ENCODE data around the gene NCAPD2.

The NCAPD2 gene

GRCh38 chr12:6493497-6494257 lies at the start of gene NCAPD2:
Gene NCAPD2, plus strand, starts transcription at chr12:6494102. Its CDS starts 997 bp downstream, at chr12:6495099.
- DNase-seq (ENCODE audit: low spot score) (peak; percentile 99), FAIRE-seq (peak; percentile 50)

- DNase-seq (ENCODE audit: low spot score), result no peak
- no peak for FAIRE-seq
Observed at GRCh38 chr12:6444704-6445688, 48.9 kb upstream of the NCAPD2 start, which contains the start of gene CD27. Gene CD27, plus strand, starts transcription at chr12:6444955. Its CDS starts 141 bp downstream, at chr12:6445096.

DNA sequence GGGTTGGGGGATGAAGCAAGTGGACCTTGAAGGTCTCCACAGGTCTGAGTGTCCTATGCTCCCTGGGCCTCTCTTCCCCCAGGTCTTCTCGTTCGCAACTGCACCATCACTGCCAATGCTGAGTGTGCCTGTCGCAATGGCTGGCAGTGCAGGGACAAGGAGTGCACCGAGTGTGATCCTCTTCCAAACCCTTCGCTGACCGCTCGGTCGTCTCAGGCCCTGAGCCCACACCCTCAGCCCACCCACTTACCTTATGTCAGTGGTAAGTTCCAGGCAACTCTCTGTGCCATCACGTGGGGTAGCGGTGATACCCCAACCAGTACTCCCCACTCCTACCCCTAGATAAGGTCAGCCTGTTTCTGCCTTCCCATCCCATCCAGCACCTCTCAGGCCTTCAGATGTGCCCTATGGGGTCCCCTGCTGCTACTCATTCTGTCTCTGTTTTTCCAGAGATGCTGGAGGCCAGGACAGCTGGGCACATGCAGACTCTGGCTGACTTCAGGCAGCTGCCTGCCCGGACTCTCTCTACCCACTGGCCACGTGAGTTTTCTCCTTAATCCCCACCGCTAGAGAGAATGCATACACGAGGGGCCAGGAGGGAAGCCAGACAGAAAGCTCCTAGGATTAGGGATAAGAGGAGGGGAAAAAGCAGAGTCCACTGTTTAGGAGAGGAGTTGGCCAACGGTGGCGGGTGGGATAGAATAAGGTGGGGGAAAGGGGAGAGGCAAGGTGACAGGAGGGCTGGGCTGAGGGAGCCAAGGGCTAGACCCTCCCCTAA lies 43.6 kb upstream of the NCAPD2 start:
- FAIRE-seq, result peak; percentile 79
- no peak for DNase-seq (ENCODE audit: low spot score)

- no peak for FAIRE-seq
- no peak for DNase-seq (ENCODE audit: low spot score)
Observed at GRCh38 chr12:6450869-6451347, 43.0 kb upstream of the NCAPD2 start.

GRCh38 chr12:6451348-6452244 lies 42.3 kb upstream of the NCAPD2 start, which contains the start of gene TAPBPL:
Gene TAPBPL, plus strand, starts transcription at chr12:6452042. Its CDS starts 207 bp downstream, at chr12:6452249.
- peak; percentile 89 for DNase-seq (ENCODE audit: low spot score)
- FAIRE-seq, result peak; percentile 95

DNA sequence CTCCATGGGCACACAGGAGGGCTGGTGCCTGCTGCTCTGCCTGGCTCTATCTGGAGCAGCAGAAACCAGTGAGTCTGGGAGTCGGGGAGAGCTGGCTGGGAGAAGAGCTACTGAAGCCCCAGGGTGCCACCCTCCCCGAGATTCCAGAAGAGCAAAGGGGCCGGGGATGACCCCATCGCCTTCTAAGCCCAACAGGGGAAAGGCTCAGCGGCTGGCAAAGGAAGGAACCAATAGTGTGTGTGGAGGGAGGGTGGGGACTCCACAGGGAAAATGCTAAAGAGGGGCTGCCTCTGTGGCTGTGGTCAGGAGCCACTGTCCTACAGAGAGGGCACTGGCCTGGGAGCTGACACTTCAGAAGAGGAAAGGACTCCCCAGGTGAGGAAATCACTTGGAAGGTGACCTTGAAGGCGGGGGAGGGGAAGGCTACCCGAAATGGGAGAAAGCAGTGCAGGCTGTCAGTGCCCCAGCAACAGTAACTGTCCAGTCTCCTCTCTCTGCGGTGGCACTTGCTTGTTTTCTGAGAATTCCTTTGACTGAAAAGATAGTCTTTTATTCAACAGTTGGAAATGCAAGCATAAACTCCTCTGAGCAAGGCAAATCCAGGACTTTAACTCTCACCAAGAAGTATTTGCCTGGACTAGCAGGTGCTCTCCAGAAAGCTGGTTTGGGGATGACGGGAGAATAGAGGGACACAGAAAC lies 41.5 kb upstream of the NCAPD2 start:
- DNase-seq (ENCODE audit: low spot score), result no peak
- peak; percentile 23 for FAIRE-seq

DNA sequence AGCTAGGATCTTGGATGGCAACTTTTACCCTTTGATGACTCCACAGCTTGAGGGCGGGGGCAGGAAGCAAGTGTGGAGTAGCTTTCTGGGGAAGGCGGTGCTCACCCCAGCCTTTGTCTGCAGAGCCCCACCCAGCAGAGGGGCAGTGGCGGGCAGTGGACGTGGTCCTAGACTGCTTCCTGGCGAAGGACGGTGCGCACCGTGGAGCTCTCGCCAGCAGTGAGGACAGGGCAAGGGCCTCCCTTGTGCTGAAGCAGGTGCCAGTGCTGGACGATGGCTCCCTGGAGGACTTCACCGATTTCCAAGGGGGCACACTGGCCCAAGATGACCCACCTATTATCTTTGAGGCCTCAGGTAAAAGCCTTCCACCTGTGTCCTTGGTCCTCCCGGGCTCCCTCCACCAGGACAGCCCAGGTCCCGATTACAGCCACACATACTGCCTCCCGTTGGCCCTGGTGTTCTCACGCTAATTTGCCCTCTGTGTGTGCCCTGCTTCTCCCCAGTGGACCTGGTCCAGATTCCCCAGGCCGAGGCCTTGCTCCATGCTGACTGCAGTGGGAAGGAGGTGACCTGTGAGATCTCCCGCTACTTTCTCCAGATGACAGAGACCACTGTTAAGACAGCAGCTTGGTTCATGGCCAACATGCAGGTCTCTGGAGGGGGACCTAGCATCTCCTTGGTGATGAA lies 40.8 kb upstream of the NCAPD2 start:
- DNase-seq (ENCODE audit: low spot score), result no peak
- peak; percentile 77 for FAIRE-seq

- no peak for FAIRE-seq
- DNase-seq (ENCODE audit: low spot score), result no peak
Observed at GRCh38 chr12:6457220-6457945, 36.5 kb upstream of the NCAPD2 start.

GRCh38 chr12:6458281-6459003 lies 35.5 kb upstream of the NCAPD2 start:
- FAIRE-seq, result no peak

GRCh38 chr12:6459004-6459337 lies 34.9 kb upstream of the NCAPD2 start:
- DNase-seq (ENCODE audit: low spot score), result no peak
- peak; percentile 27 for FAIRE-seq

More at GRCh38 chr12:6458281-6459003, 35.5 kb upstream of the NCAPD2 start:
- DNase-seq (ENCODE audit: low spot score), result no peak

DNA sequence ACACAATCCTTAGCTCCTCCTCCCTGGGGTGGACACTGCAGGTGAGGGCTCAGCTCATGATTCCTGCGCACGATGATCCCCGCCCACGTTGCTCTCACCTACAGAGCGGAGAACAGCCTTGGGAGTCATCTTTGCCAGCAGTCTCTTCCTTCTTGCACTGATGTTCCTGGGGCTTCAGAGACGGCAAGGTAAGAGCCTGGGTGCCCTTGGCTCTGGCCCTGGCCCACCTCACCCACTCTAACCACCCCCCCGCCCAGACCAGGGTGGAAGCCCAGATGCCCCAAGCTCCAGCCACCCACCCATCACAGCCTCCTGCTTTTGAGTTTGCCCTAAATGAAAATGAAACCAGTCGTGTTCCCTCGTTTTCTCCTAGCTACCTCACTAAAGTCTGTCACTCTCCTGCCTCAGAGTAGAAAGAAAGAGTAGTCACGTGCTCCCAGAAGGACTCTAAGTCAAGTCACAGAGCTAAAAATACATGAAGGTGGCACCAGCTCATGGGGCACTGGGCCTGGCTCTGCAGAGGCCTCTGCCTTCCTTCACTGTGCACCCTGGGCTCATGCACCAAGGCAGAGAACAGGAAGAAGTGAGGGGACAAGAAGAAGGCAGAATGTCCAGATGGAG lies 33.0 kb upstream of the NCAPD2 start:
- FAIRE-seq, result no peak

GRCh38 chr12:6461401-6462233 lies 32.3 kb upstream of the NCAPD2 start:
- DNase-seq (ENCODE audit: low spot score), result no peak
- FAIRE-seq, result no peak

More for the DNA sequence above, 33.0 kb upstream of the NCAPD2 start:
- no peak for DNase-seq (ENCODE audit: low spot score)

DNA sequence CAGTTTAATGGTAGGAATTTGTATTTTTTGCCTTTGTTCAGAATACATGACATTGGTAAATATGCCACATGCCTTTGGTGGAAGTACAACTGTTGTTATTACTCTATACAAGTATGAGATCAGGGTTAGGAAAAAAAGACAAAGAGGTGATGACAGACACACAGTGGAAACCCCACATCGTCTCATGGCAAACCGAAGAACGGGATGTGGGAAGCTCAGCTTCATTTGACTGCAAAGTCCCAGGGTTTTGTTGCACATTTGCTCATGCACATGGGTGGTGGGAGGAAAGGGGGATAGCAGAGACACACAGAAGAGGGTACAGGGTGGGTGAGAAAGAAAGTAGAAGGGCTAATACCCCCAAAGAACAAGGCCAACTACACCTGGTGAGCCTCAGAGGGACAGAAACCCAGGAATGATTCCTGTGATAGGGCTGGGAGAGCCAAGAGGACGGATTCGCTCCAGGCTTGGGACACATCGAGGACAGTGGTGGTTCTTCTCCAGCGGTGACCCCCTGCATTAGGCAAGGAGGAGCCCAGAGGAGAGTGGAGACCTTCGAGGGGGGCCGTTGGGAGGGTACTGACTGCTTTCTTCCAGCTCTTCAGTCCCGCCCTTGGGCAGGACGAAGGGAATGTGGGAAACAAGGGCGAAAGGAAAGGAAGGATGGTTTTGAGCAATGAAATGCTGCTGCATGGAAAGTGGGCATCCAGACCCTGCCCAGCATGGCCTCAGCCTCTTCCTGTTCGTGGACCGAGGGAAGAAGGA lies 31.5 kb upstream of the NCAPD2 start:
- FAIRE-seq, result no peak
- DNase-seq (ENCODE audit: low spot score), result no peak

GRCh38 chr12:6463216-6463615 lies 30.7 kb upstream of the NCAPD2 start:
- DNase-seq (ENCODE audit: low spot score), result no peak
- FAIRE-seq, result no peak

- DNase-seq (ENCODE audit: low spot score) (no peak), FAIRE-seq (no peak)
Observed at GRCh38 chr12:6463858-6464257, 30.0 kb upstream of the NCAPD2 start.
